ENCODE measurements around the gene BTLA. TPM values are rescaled to one million over a fixed set of nuclear protein-coding genes. Genes with fewer than 3 reads are reported as not detected.

BTLA gene
- total RNA-seq (2021; fragmentation: NEBNext Ultra II Directional; extraction: Animal tissue kit (Norgen Biotek cat#: 25700)) (not detected in 2 replicates), polyA plus RNA-seq (2011; rRNA removed) (not detected in 2 replicates), polyA minus RNA-seq (2011; rRNA and poly(A)+ RNA removed) (not detected in 2 replicates)
- polyA plus RNA-seq (2011; cell fraction: cytosol; rRNA removed), result not detected
- not detected for polyA plus RNA-seq (2011; cell fraction: nucleus; rRNA removed)
- polyA plus RNA-seq (2012, experiment 1 of 2), result not detected in 4 replicates
- not detected for polyA plus RNA-seq (2012, experiment 2 of 2)
- not detected for polyA plus RNA-seq (2013, experiment 1 of 2)
- polyA plus RNA-seq (2013, experiment 2 of 2), result not detected
- not detected for polyA minus RNA-seq (2011; cell fraction: cytosol; rRNA and poly(A)+ RNA removed)
- polyA minus RNA-seq (2011; cell fraction: nucleus; rRNA and poly(A)+ RNA removed), result not detected
- long read RNA-seq, experiment 1, result 0 reads
- long read RNA-seq, experiment 2, result 0 reads

DNA sequence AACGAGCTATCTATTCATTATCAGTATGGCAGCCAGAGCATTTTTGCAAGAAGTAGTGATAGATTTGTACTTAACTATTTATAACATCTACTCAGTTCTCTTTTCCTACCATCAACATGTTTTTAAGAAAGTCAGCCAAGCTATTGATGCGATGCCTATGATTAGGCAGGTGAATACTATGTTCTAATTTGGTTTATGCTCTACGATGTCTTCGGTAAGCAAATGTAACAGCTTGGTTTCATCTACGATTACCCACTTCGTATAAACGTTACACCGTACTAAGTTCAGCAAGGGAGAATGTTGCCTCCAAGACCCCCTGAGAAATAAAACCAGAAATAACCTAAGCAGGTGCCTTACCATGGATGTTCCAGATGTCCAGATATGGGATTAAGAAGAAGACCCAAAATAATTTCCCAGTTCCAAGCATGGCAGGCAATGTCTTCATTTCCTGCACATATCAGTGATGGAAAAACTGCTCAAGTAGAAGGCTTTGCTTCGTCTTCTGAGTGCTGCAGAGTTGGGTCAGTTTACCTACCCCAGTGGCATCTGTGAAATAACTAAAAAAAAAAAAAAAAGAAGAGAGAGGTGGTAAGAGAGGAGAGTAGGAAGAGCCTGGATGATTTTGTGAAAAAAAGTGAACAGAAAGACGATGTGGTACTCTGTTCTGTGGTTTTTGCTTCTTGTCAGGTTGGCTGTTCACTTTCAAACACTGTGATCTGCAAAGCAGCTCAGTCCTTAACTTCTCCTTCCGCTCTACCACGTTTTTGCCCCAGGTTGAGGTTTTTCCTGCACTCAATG lies at the start of gene BTLA:
Gene BTLA, minus strand, starts transcription at position 559 of the 798 bp plus-strand sequence. Its CDS starts 114 bp downstream, at position 445.
- no peak within 1 kb of the TSS for H2BK5ac ChIP-seq (ENCODE audit: low read depth, low read length)
- 0 out of 7 replicates have a peak, but pooled peaks cover 0 to 2% (median 0%) of the 10 kb centered on the region in 4 experiments for H3K4me1 ChIP-seq (replicated peaks in 1 of 4; ENCODE audit: control insufficient read depth in 3 of 4, insufficient read depth in 4 of 4, low read length in 3 of 4)
- DNase-seq (ENCODE audit: low read depth in 1 of 2, low spot score in 2 of 2) (no peak), FAIRE-seq (no peak)
- no peaks in the 10 kb centered on the region for H3K79me2 ChIP-seq (ENCODE audit: control insufficient read depth in 1 of 2, insufficient read depth in 2 of 2, low read length in 2 of 2)
- H3K27me3 ChIP-seq (replicated peaks in 1 of 4; ENCODE audit: control insufficient read depth in 3 of 4, extremely low read depth in 1 of 4, insufficient read depth in 3 of 4, low read length in 3 of 4), result no peaks in the 10 kb centered on the region
- no peak within 1 kb of the TSS for H3K14ac ChIP-seq (ENCODE audit: insufficient read length)
- H3K23me2 ChIP-seq (ENCODE audit: low read depth, low read length), result no peaks in the 10 kb centered on the region
- no peak within 1 kb of the TSS for H2BK120ac ChIP-seq (replicated peaks; ENCODE audit: low read depth, low read length)
- CTCF ChIA-PET (ENCODE audit: partially characterized antibody), result interaction anchor here (0.9 kb wide), 1 partner anchor 203 kb away, joined by 3 read pairs; no protein-coding TSS in a partner anchor
- H2BK15ac ChIP-seq (ENCODE audit: low read length), result no peak within 1 kb of the TSS
- POLR2A ChIA-PET (ENCODE audit: partially characterized antibody), result no interaction called here
- H3K79me1 ChIP-seq (ENCODE audit: low read depth, low read length), result no peaks in the 10 kb centered on the region
- no peak within 1 kb of the TSS for H2AFZ ChIP-seq (ENCODE audit: low read length)
- no peak within 1 kb of the TSS for H3K23ac ChIP-seq (ENCODE audit: insufficient read length)
- no peak within 1 kb of the TSS for H3K9ac ChIP-seq (replicated peaks in 1 of 4; ENCODE audit: extremely low read depth in 1 of 4, low read depth in 3 of 4, low read length in 3 of 4)
- H2AK5ac ChIP-seq (ENCODE audit: low read depth, low read length), result no peak within 1 kb of the TSS
- H4K8ac ChIP-seq (ENCODE audit: extremely low read depth, insufficient read depth, low read length), result no peak within 1 kb of the TSS
- H2BK20ac ChIP-seq (ENCODE audit: low read length), result no peak within 1 kb of the TSS
- no peaks in the 10 kb centered on the region for H4K20me1 ChIP-seq (replicated peaks in 1 of 2; ENCODE audit: control insufficient read depth in 1 of 2, insufficient read depth in 2 of 2, low read length in 2 of 2)
- no peak within 1 kb of the TSS for H4K5ac ChIP-seq (ENCODE audit: insufficient read length, low read depth, low read length)
- no peak within 1 kb of the TSS for H3K4ac ChIP-seq (replicated peaks; ENCODE audit: insufficient read length, low read depth, low read length)
- TF ChIP-seq GABPA (IDR thresholded peaks at IDR 0.05; ENCODE audit: borderline replicate concordance, insufficient read depth, low read length) (no peak), POU5F1 (IDR thresholded peaks at IDR 0.05; ENCODE audit: low read depth, low read length) (no peak), TCF12 (IDR thresholded peaks at IDR 0.05; ENCODE audit: low read depth, low read length) (no peak), NANOG (IDR thresholded peaks at IDR 0.05; ENCODE audit: insufficient read depth, low read depth, low read length, poor library complexity, severe bottlenecking) (no peak), CHD2 (IDR thresholded peaks at IDR 0.05; ENCODE audit: low read length) (no peak), SP2 (IDR thresholded peaks at IDR 0.05; ENCODE audit: low read length) (no peak), SIRT6 (IDR thresholded peaks at IDR 0.05; ENCODE audit: low read length) (no peak), CREB1 (IDR thresholded peaks at IDR 0.05) (no peak)
- H3K27ac ChIP-seq (ENCODE audit: low read depth, low read length), result no peak within 1 kb of the TSS
- H3K9me3 ChIP-seq (ENCODE audit: insufficient read depth in 2 of 2, low read depth in 1 of 2, low read length in 1 of 2), result no peaks in the 10 kb centered on the region; a peak in 1 of 4 replicates
- H2BK12ac ChIP-seq (ENCODE audit: low read depth, low read length), result no peak within 1 kb of the TSS
- no peak within 1 kb of the TSS for H3K56ac ChIP-seq (replicated peaks; ENCODE audit: insufficient read length, low read depth, low read length)
- H3K36me3 ChIP-seq (ENCODE audit: control insufficient read depth in 2 of 4, insufficient read depth in 4 of 4, low read length in 3 of 4), result no peaks in the 10 kb centered on the region
- no peak within 1 kb of the TSS for H3K4me2 ChIP-seq (ENCODE audit: insufficient read depth in 1 of 2, low read depth in 2 of 2, low read length in 2 of 2)
- no peak within 1 kb of the TSS for H4K91ac ChIP-seq (replicated peaks; ENCODE audit: insufficient read length, low read length)
- no peak within 1 kb of the TSS for H3K18ac ChIP-seq (ENCODE audit: extremely low read depth, low read length)
- no peak within 1 kb of the TSS for H3K4me3 ChIP-seq (ENCODE audit: extremely low read depth in 1 of 4, insufficient read depth in 2 of 4, low read depth in 3 of 4, low read length in 4 of 4)
- 91% methylated on average over 12 of the region's 12 CpGs; no CpG with 5 or more reads in 1 of the 2 experiments for WGBS, 2 experiments (ENCODE audit: extremely low coverage in 1 of 2, insufficient coverage in 1 of 2, insufficient read length in 1 of 2, insufficient replicate concordance in 2 of 2, low coverage in 1 of 2, low lambda C conversion rate in 2 of 2, missing lambda C conversion rate in 1 of 2)

Data from H1 (cell line).